BLaER1 treated with 17β-estradiol and CSF1 and Interleukin-3, amounts not matched to agents 10 nM and 100 nM (cell line): Measurements from ENCODE around the gene NELL2.

Source experiments
- H3K27ac ChIP-seq, 11 experiments: shearing (Covaris generic); formaldehyde crosslinking; 2 replicates each; pipeline ENCODE4 v1.8.1; 2022
- H3K27me3 ChIP-seq, 11 experiments: shearing (Covaris generic); formaldehyde crosslinking; 2 replicates each; pipeline ENCODE4 v1.8.1; 2022
- H3K36me3 ChIP-seq, 11 experiments: shearing (Covaris generic); formaldehyde crosslinking; 2 replicates each; pipeline ENCODE4 v1.8.1; 2022
- H3K4me1 ChIP-seq, 10 experiments: shearing (Covaris generic); formaldehyde crosslinking; 2 replicates each; pipeline ENCODE4 v1.8.1; 2022
- H3K4me2 ChIP-seq, 11 experiments: shearing (Covaris generic); formaldehyde crosslinking; 2 replicates each; pipeline ENCODE4 v1.8.1; 2022
- H3K4me3 ChIP-seq, 10 experiments: shearing (Covaris generic); formaldehyde crosslinking; 2 replicates each; pipeline ENCODE4 v1.8.1; 2022
- H3K9ac ChIP-seq, 11 experiments: shearing (Covaris generic); formaldehyde crosslinking; 2 replicates each; pipeline ENCODE4 v1.8.1; 2022
- H3K9me3 ChIP-seq, 11 experiments: shearing (Covaris generic); formaldehyde crosslinking; replicated peaks in 1 of 11; 2 replicates each; pipeline ENCODE4 v1.8.1; 2022
- H4K20me1 ChIP-seq, 11 experiments: shearing (Covaris generic); formaldehyde crosslinking; 2 replicates each; pipeline ENCODE4 v1.8.1; 2022
- Cebpa-rat ChIP-seq, 11 experiments: shearing (Covaris generic); IDR thresholded peaks; 2 replicates each; pipeline ENCODE4 v1.8.1; 2022

The NELL2 gene

GRCh38 chr12:44627387-44628166, 248.5 kb downstream of the NELL2 start:
- H4K20me1 ChIP-seq = no peaks in the 10 kb centered on the region
- H3K27ac ChIP-seq = no peak overlapping the region
- no peaks in the 10 kb centered on the region for H3K27me3 ChIP-seq
- no peaks in the 10 kb centered on the region for H3K36me3 ChIP-seq
- H3K4me1 ChIP-seq = no peaks in the 10 kb centered on the region; a peak in 1 of 20 replicates
- no peak overlapping the region for H3K4me2 ChIP-seq
- H3K4me3 ChIP-seq = no peak overlapping the region
- TF ChIP-seq Cebpa-rat (IDR thresholded peaks at IDR 0.05) = no peak
- H3K9me3 ChIP-seq = no peaks in the 10 kb centered on the region
- no peak overlapping the region for H3K9ac ChIP-seq

- Histone ChIP-seq H4K20me1 (no peaks in the 10 kb centered on the region), H3K4me2 (no peak overlapping the region), H3K36me3 (no peaks in the 10 kb centered on the region), H3K9me3 (no peaks in the 10 kb centered on the region), H3K9ac (no peak overlapping the region), H3K4me1 (no peaks in the 10 kb centered on the region; a peak in 1 of 20 replicates), H3K27me3 (no peaks in the 10 kb centered on the region), H3K4me3 (no peak overlapping the region), H3K27ac (no peak overlapping the region)
- no peak for TF ChIP-seq Cebpa-rat (IDR thresholded peaks at IDR 0.05)
Observed at GRCh38 chr12:44626883-44627282, 249.2 kb downstream of the NELL2 start.

GRCh38 chr12:44618946-44619345, 257.2 kb downstream of the NELL2 start:
- TF ChIP-seq Cebpa-rat (IDR thresholded peaks at IDR 0.05) = no peak
- H3K27ac ChIP-seq = no peak overlapping the region
- H3K9me3 ChIP-seq = no peaks in the 10 kb centered on the region

GRCh38 chr12:44616402-44616801, 259.7 kb downstream of the NELL2 start:
- Histone ChIP-seq H3K4me2 (no peak overlapping the region), H3K4me3 (no peak overlapping the region), H3K27me3 (no peaks in the 10 kb centered on the region), H3K27ac (no peak overlapping the region), H3K4me1 (no peaks in the 10 kb centered on the region), H3K9me3 (no peaks in the 10 kb centered on the region), H4K20me1 (no peaks in the 10 kb centered on the region), H3K9ac (no peak overlapping the region), H3K36me3 (no peaks in the 10 kb centered on the region)
- TF ChIP-seq Cebpa-rat (IDR thresholded peaks at IDR 0.05) = no peak

More at GRCh38 chr12:44618946-44619345, 257.2 kb downstream of the NELL2 start:
- no peaks in the 10 kb centered on the region for H3K4me1 ChIP-seq
- no peaks in the 10 kb centered on the region for H4K20me1 ChIP-seq
- no peak overlapping the region for H3K4me2 ChIP-seq
- no peak overlapping the region for H3K9ac ChIP-seq
- no peaks in the 10 kb centered on the region for H3K36me3 ChIP-seq
- no peak overlapping the region for H3K4me3 ChIP-seq
- no peaks in the 10 kb centered on the region for H3K27me3 ChIP-seq

- Histone ChIP-seq H3K4me2 (no peak overlapping the region), H4K20me1 (no peaks in the 10 kb centered on the region), H3K36me3 (no peaks in the 10 kb centered on the region), H3K4me1 (no peaks in the 10 kb centered on the region), H3K9ac (no peak overlapping the region), H3K9me3 (no peaks in the 10 kb centered on the region), H3K4me3 (no peak overlapping the region), H3K27ac (no peak overlapping the region), H3K27me3 (no peaks in the 10 kb centered on the region)
- no peak for TF ChIP-seq Cebpa-rat (IDR thresholded peaks at IDR 0.05)
Observed at GRCh38 chr12:44611538-44611937, 264.6 kb downstream of the NELL2 start.

- no peaks in the 10 kb centered on the region for H3K4me1 ChIP-seq
- no peak for TF ChIP-seq Cebpa-rat (IDR thresholded peaks at IDR 0.05)
- H3K36me3 ChIP-seq = no peaks in the 10 kb centered on the region
Observed at GRCh38 chr12:44603701-44604100, 272.4 kb downstream of the NELL2 start.

GRCh38 chr12:44592626-44593025, 283.5 kb downstream of the NELL2 start:
- no peaks in the 10 kb centered on the region for H3K4me1 ChIP-seq
- no peak overlapping the region for H3K4me2 ChIP-seq
- H3K27me3 ChIP-seq = no peaks in the 10 kb centered on the region
- H4K20me1 ChIP-seq = no peaks in the 10 kb centered on the region
- H3K27ac ChIP-seq = no peak overlapping the region
- no peak for TF ChIP-seq Cebpa-rat (IDR thresholded peaks at IDR 0.05)
- H3K9me3 ChIP-seq = no peaks in the 10 kb centered on the region
- no peak overlapping the region for H3K4me3 ChIP-seq
- H3K9ac ChIP-seq = no peak overlapping the region
- H3K36me3 ChIP-seq = no peaks in the 10 kb centered on the region

More at GRCh38 chr12:44603701-44604100, 272.4 kb downstream of the NELL2 start:
- no peak overlapping the region for H3K9ac ChIP-seq
- no peaks in the 10 kb centered on the region for H3K27me3 ChIP-seq
- H4K20me1 ChIP-seq = no peaks in the 10 kb centered on the region
- H3K4me3 ChIP-seq = no peak overlapping the region
- no peak overlapping the region for H3K4me2 ChIP-seq
- no peak overlapping the region for H3K27ac ChIP-seq
- no peaks in the 10 kb centered on the region for H3K9me3 ChIP-seq

GRCh38 chr12:44589697-44590096, 286.4 kb downstream of the NELL2 start:
- no peak overlapping the region for H3K4me3 ChIP-seq
- no peak overlapping the region for H3K27ac ChIP-seq
- H3K36me3 ChIP-seq = no peaks in the 10 kb centered on the region
- no peaks in the 10 kb centered on the region for H4K20me1 ChIP-seq
- H3K4me1 ChIP-seq = no peaks in the 10 kb centered on the region
- H3K27me3 ChIP-seq = no peaks in the 10 kb centered on the region
- TF ChIP-seq Cebpa-rat (IDR thresholded peaks at IDR 0.05) = no peak
- no peaks in the 10 kb centered on the region for H3K9me3 ChIP-seq
- H3K4me2 ChIP-seq = no peak overlapping the region
- H3K9ac ChIP-seq = no peak overlapping the region

- Histone ChIP-seq H3K9ac (no peak overlapping the region), H3K4me1 (no peaks in the 10 kb centered on the region), H3K27me3 (no peaks in the 10 kb centered on the region), H3K36me3 (no peaks in the 10 kb centered on the region), H3K9me3 (no peaks in the 10 kb centered on the region), H3K4me2 (no peak overlapping the region), H4K20me1 (no peaks in the 10 kb centered on the region), H3K27ac (no peak overlapping the region), H3K4me3 (no peak overlapping the region)
- 0 out of 22 replicates have a peak, but pooled peaks of 1 of the 11 experiments have one; percentile 57 for TF ChIP-seq Cebpa-rat (IDR thresholded peaks at IDR 0.05)
Observed at GRCh38 chr12:44588651-44589050, 287.5 kb downstream of the NELL2 start.

- Histone ChIP-seq H3K9ac (no peak overlapping the region), H4K20me1 (no peaks in the 10 kb centered on the region), H3K9me3 (no peaks in the 10 kb centered on the region), H3K4me2 (no peak overlapping the region), H3K4me3 (no peak overlapping the region), H3K36me3 (no peaks in the 10 kb centered on the region), H3K27ac (no peak overlapping the region), H3K27me3 (no peaks in the 10 kb centered on the region), H3K4me1 (no peaks in the 10 kb centered on the region)
- TF ChIP-seq Cebpa-rat (IDR thresholded peaks at IDR 0.05) = no peak
Observed at GRCh38 chr12:44584625-44585024, 291.5 kb downstream of the NELL2 start.
